GM18873 (cell line): Measurements from ENCODE around the gene CERT1.
A peak's percentile ranks its signal among the peaks of the same experiment; 100 is the strongest.

Experiments
- ATAC-seq: cut with Tn5 transposase; IDR thresholded peaks from one replicate; pipeline ENCODE4 v1.9.1; 2021; ENCODE audit warnings: mild to moderate bottlenecking, moderate library complexity, moderate number of reproducible peaks; ENCODE audit not compliant: unreplicated experiment, low FRiP score

The CERT1 gene

DNA sequence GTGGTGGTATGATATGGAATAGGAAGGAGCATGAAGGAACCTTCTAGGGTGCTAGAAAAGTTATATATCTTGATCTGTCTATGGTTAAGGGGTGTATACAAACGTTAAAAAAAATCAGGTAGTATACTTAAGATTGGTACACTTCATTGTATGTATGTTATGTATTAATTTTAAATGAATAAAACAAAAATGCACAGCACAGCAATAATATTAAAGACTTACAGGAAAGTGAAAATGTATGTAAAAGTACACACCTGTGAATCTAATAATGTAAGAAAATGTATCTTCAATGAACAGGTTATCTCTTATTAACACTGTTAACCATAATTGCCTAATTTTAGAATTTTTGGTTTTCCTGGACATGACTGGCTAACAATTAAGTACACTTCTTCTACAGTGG lies 97.2 kb downstream of the CERT1 start:
- ATAC-seq, result no peak

- no peak for ATAC-seq
Measured at GRCh38 chr5:75412111-75412990, 99.1 kb downstream of the CERT1 start.

DNA sequence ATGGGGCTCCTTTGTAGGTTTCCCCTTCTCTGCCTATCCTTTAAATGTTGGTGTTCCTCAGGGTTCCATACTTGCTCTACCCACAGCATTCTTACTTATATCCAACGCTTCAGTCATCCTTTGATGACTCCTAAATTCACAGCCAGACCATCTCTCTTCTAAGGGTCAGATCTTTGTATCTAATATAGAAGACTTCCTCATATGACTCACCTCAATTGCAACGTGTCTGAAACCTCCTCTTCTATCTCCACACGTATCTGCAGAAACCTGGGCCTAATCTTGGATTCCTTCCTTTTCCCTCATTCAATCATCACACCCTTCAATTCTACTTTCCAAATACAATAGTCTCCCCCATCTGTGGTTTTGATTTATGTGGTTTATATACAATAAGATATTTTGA lies 106.1 kb downstream of the CERT1 start:
- ATAC-seq, result no peak

- ATAC-seq, result no peak
Measured at GRCh38 chr5:75395277-75395676, 116.2 kb downstream of the CERT1 start.

DNA sequence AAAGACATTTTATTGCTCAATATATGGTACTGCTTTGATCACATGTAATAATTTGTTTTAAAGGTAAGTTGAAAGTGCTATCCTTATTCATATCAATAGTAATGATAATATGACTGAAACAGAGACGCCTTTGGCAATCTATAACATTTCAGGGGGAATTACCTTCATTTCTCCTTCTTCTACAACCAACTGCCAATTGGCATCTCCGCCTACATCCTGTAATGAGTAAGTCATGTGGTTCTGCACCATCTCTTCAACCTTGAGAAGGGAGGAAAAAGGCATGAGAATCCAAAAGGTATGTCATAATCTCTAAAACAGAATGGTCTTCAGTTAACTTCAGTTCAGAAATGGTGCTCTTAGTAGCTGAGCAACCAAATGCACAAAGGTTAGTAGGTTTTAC lies 122.0 kb downstream of the CERT1 start:
- no peak for ATAC-seq

- ATAC-seq, result no peak
Measured at GRCh38 chr5:75387806-75388205, 123.6 kb downstream of the CERT1 start.

DNA sequence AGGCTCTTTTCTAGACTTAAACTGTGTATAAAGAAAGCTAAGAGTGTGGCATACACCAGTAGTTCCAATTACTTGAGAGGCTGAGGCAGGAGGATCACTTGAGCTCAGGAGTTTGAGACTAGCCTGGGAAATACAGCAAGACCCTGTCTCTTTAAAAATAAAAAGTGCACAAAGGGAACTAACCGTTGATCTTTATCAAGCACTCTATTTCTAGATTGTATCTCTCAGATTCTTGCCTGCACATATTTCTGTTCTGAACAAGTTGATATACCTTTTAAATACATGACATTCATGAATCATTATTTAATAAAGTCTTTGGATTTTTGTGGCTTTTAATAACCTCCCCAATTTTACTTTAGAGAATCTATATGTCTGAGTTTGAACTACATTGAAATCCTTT lies 127.2 kb downstream of the CERT1 start:
- no peak for ATAC-seq

- no peak for ATAC-seq
Measured at GRCh38 chr5:75381456-75381855, 130.0 kb downstream of the CERT1 start.

DNA sequence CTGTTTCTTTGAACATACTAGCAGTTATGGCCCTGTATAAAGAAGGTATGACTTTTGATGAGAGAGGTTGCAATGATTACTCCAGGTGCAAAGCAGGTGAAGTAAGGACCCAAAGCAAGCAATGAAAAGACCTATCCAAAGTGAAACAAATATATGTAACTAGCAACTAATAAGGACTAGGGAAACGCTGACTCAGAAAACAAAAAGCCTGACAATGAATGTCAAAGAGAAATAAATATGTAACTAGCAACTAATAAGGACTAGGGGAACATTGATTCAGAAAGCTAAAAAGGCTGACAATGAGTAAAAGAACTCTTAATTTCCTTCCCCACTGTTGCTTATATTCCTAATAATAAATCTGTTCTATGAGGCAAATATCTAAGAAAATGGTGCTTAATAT lies 131.3 kb downstream of the CERT1 start:
- no peak for ATAC-seq

- no peak for ATAC-seq
Measured at GRCh38 chr5:75375414-75375813, 136.0 kb downstream of the CERT1 start.

DNA sequence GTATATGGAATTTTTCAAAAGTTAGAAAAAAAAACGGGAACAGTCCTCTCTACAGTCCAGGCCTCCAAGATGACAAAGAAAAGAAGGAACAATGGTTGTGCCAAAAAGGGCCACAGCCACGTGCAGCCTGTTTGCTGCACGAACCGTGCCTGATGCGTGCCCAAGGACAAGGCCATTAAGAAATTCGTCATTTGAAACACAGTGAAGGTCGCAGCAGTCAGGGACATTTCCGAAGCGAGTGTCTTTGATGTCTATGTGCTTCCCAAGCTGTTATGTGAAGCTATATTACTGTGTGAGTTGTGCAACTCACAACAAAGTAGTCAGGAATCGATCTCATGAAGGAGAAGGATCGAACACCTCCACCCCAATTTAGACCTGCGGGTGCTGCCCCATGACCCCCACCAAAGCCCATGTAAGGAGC lies 137.0 kb downstream of the CERT1 start:
- no peak for ATAC-seq

DNA sequence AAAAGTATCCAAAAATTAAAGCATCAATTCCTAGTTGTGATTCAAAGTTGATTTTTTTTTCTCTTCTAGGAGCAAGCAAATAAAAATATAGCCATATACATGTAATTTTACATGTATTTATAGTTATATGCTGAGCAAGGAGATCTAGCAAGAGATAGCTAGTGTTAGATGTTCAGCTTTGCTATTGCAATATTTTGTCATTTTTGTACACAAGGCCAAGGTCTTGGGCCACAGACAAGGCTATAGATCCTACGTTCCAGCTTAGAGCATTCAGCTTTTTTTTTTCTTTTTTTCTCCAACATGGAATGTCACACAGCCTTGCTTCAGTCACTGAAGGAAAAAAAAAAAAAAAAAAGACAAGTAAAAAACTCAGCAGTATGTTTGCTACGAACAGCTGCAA lies 137.6 kb downstream of the CERT1 start:
- ATAC-seq, result no peak

DNA sequence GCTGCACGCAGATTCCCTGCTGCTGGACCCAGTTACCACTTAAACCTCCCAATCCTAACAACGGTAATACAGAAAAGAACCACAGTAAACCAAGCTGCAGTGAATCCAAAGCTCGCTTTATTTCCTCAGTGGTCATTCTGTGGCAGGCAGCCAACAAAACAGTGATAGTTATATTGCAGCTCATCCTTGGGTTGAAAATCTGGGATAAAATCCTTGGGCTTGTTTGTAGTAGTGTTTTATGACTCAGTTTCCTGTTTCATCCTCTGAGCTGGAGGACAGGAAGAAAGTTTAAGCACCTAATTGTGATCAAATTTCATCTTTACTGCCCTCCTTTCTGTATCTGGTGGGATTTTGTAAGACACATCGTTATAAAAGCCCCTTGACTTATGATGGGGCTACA lies 143.0 kb downstream of the CERT1 start:
- ATAC-seq, result no peak

DNA sequence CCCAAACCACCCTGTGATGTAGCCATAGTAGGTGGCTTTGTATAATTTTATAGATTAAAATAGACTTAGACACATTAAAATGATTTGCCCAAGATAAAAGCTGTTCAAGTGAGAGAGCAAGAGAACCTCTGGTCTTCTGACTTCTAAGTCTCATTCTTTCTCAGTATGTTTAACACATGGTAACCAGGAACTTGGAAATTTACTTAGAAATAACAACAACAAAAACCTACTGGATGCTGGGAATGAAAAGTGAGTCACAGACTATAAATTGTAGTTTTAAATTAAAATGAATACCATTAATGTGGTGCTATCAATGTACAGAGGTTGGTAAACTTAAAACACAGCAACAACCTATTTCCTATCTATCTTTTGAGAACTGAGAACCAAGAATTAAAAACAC lies 144.0 kb downstream of the CERT1 start:
- ATAC-seq, result no peak

DNA sequence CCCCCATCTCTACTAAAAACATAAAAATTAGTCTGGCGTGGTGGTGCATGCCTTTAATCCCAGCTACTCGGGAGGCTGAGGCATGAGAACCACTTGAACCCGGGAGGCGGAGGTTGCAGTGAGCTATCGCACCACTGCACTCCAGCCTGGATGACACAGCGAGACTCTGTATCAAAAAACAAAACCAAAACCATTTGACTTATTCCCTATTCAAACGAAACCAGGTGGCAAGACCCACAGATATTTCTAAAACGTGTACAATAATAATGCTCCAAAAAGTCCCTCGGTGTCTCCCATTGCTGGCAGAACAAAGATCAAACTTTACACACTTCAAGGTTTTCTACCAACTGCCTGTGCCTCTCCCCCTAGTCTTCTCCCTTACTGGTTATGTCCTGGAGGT lies 144.6 kb downstream of the CERT1 start:
- peak; percentile 82 for ATAC-seq

GRCh38 chr5:75365740-75366139 lies 145.7 kb downstream of the CERT1 start:
- ATAC-seq, result no peak

- no peak for ATAC-seq
Measured at GRCh38 chr5:75364571-75365280, 146.7 kb downstream of the CERT1 start.

GRCh38 chr5:75363726-75364495 lies 147.5 kb downstream of the CERT1 start:
- ATAC-seq, result no peak

GRCh38 chr5:75363111-75363510 lies 148.3 kb downstream of the CERT1 start:
- no peak for ATAC-seq

- ATAC-seq, result no peak
Measured at GRCh38 chr5:75362474-75362975, 148.9 kb downstream of the CERT1 start.

- ATAC-seq, result no peak
Measured at GRCh38 chr5:75361310-75361709, 150.1 kb downstream of the CERT1 start.
